Astrocyte (in vitro differentiated cells and primary cell): ENCODE results near the gene ERF. TPM values are rescaled to one million over a fixed set of nuclear protein-coding genes. Genes with fewer than 3 reads are reported as not detected.

ENCODE experiments used
- DNase-seq: peaks from one replicate; pipeline ENCODE4 v3.0.0-alpha.2; 2010; ENCODE audit warnings: low read depth
- FAIRE-seq: peaks from 2 replicates; lab custom pipeline; 2011; peaks lifted over from hg19 to GRCh38; lab: Jason Lieb, UNC
- H2AFZ ChIP-seq: 2 replicates; pipeline ENCODE4 v1.6.0; 2012; ENCODE audit warnings: low read depth, low read length, inconsistent platforms
- H3K27ac ChIP-seq: 2 replicates; pipeline ENCODE4 v1.5.1; 2011; ENCODE audit warnings: low read depth, low read length, inconsistent platforms
- H3K27me3 ChIP-seq: 2 replicates; pipeline ENCODE4 v1.6.0; 2011; ENCODE audit warnings: low read length, inconsistent platforms; ENCODE audit not compliant: insufficient read depth
- H3K36me3 ChIP-seq: 2 replicates; pipeline ENCODE4 v1.5.1; 2011; ENCODE audit warnings: low read length, inconsistent platforms; ENCODE audit not compliant: insufficient read depth
- H3K4me1 ChIP-seq: 2 replicates; pipeline ENCODE4 v1.5.1; 2011; ENCODE audit warnings: low read length, inconsistent platforms; ENCODE audit not compliant: insufficient read depth
- H3K4me2 ChIP-seq: 2 replicates; pipeline ENCODE4 v1.6.0; 2012; ENCODE audit warnings: low read length, inconsistent platforms
- H3K4me3 ChIP-seq: 2 replicates; pipeline ENCODE4 v1.5.1; 2011; ENCODE audit warnings: low read depth, mild to moderate bottlenecking, low read length, inconsistent platforms; ENCODE audit not compliant: insufficient read depth
- H3K79me2 ChIP-seq: 2 replicates; pipeline ENCODE4 v1.6.0; 2012; ENCODE audit warnings: mild to moderate bottlenecking, low read length, inconsistent platforms; ENCODE audit not compliant: insufficient read depth
- H3K9ac ChIP-seq: 2 replicates; pipeline ENCODE4 v1.6.0; 2012; ENCODE audit warnings: mild to moderate bottlenecking, low read length, inconsistent platforms
- H3K9me3 ChIP-seq: 2 replicates; pipeline ENCODE4 v1.5.1; 2012; ENCODE audit warnings: low read depth, mild to moderate bottlenecking, low read length, inconsistent platforms; ENCODE audit not compliant: insufficient read depth
- H4K20me1 ChIP-seq: 2 replicates; pipeline ENCODE4 v1.6.0; 2012; ENCODE audit warnings: low read length, inconsistent platforms; ENCODE audit not compliant: insufficient read depth
- H3K27ac Mint-ChIP-seq: one replicate; pipeline ENCODE4 v1.8.0; 2021; ENCODE audit warnings: mild to moderate bottlenecking, mixed read lengths; ENCODE audit not compliant: unreplicated experiment
- H3K27me3 Mint-ChIP-seq: one replicate; pipeline ENCODE4 v1.8.0; 2021; ENCODE audit warnings: low read depth, mixed read lengths; ENCODE audit not compliant: unreplicated experiment
- H3K36me3 Mint-ChIP-seq: one replicate; pipeline ENCODE4 v1.8.0; 2021; ENCODE audit warnings: low read depth, mixed read lengths; ENCODE audit not compliant: unreplicated experiment
- H3K4me1 Mint-ChIP-seq: one replicate; pipeline ENCODE4 v1.8.0; 2021; ENCODE audit warnings: low read depth, mixed read lengths; ENCODE audit not compliant: unreplicated experiment
- H3K4me3 Mint-ChIP-seq: one replicate; pipeline ENCODE4 v1.8.0; 2021; ENCODE audit warnings: mild to moderate bottlenecking, moderate library complexity, mixed read lengths; ENCODE audit not compliant: unreplicated experiment
- H3K9me3 Mint-ChIP-seq: one replicate; pipeline ENCODE4 v1.8.0; 2021; ENCODE audit warnings: mild to moderate bottlenecking, mixed read lengths; ENCODE audit not compliant: unreplicated experiment
- EZH2 ChIP-seq: IDR thresholded peaks from 2 replicates; pipeline ENCODE4 v1.6.1; 2012; ENCODE audit warnings: mild to moderate bottlenecking, low read length, inconsistent platforms; ENCODE audit not compliant: insufficient read depth
- total RNA-seq: library from RNA; stranded (reverse); gene quantifications from 2 replicates; pipeline ENCODE4 v1.2.1, GENCODE V29; 2021
- TF ChIP-seq, protein P1 (sequence below): IDR thresholded peaks from 2 replicates; pipeline ENCODE4 v1.5.1; 2011; ENCODE audit warnings: low read depth, mild to moderate bottlenecking, inconsistent platforms, low read length, moderate library complexity; ENCODE audit not compliant: insufficient read depth

ERF gene
- total RNA-seq, 1 donor from 2014 or later: 108 TPM

GRCh38 chr19:42270346-42271044 lies 15.6 kb upstream of the ERF start:
- Histone ChIP-seq H3K79me2 (peaks cover 62% of the 10 kb centered on the region), H3K4me1 (peaks cover 30% of the 10 kb centered on the region), H2AFZ (no peak overlapping the region), H3K4me2 (peak overlapping the region; percentile 100), H4K20me1 (peaks cover 16% of the 10 kb centered on the region), H3K9me3 (no peaks in the 10 kb centered on the region), H3K9ac (peak overlapping the region; percentile 95), H3K27ac (peak overlapping the region; percentile 92), H3K4me3 (peak overlapping the region; percentile 86), H3K36me3 (peaks cover 6% of the 10 kb centered on the region), H3K27me3 (no peaks in the 10 kb centered on the region)
- H3K27me3 Mint-ChIP-seq: no peaks in the 10 kb centered on the region
- peak; percentile 39 for FAIRE-seq
- H3K9me3 Mint-ChIP-seq: no peaks in the 10 kb centered on the region
- DNase-seq: peak; percentile 58
- peaks cover 9% of the 10 kb centered on the region for H3K36me3 Mint-ChIP-seq
- H3K4me1 Mint-ChIP-seq: peaks cover 22% of the 10 kb centered on the region
- H3K4me3 Mint-ChIP-seq: peak overlapping the region; percentile 86
- no peak for TF ChIP-seq EZH2
- TF ChIP-seq, protein P1, sequence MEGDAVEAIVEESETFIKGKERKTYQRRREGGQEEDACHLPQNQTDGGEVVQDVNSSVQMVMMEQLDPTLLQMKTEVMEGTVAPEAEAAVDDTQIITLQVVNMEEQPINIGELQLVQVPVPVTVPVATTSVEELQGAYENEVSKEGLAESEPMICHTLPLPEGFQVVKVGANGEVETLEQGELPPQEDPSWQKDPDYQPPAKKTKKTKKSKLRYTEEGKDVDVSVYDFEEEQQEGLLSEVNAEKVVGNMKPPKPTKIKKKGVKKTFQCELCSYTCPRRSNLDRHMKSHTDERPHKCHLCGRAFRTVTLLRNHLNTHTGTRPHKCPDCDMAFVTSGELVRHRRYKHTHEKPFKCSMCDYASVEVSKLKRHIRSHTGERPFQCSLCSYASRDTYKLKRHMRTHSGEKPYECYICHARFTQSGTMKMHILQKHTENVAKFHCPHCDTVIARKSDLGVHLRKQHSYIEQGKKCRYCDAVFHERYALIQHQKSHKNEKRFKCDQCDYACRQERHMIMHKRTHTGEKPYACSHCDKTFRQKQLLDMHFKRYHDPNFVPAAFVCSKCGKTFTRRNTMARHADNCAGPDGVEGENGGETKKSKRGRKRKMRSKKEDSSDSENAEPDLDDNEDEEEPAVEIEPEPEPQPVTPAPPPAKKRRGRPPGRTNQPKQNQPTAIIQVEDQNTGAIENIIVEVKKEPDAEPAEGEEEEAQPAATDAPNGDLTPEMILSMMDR: no peak
- H3K27ac Mint-ChIP-seq: peak overlapping the region; percentile 92

DNA sequence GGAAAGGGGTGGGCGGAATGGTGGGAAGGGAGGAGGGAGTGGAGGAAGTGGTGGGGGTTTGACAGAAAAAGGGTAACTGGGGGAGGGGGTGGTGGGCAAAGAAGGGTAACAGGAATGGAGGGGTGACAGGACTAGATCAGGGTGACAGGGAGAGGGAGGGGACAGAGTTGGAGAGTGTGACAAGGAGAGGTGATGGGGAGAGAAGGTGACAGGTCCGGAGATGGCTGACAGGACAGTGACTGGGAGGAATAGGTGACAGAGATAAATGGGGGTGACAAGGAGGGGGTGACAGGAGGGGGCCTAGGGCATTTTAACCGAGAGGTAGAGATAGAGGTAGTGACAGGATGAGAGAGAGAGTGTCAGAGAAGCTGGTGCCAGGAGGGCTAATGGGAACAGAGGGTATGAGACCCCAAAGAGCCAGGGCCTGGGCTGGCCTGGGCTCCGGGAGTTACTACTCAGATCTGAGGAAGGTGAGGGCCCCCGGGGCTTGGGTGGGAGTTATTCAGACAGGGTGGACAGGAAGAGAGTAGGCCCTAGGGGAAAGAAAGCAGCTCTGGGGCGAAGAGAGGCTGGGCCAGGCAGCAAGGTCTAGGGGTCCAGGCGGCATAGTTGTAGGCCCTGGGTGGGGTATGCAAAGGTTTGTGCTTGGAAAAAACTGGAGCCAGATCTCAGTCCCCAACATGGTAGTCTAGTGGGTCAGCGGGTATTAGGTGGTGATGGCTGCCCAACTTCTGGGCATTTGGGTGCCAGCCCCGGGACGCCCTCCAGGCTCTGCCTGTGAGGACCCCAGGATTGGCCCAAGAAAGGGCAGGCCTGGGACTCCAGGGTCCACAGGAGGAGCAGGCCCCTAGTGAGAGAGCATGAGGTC lies 14.8 kb upstream of the ERF start:
- Mint-ChIP-seq H3K36me3 (peaks cover 4% of the 10 kb centered on the region), H3K4me1 (peaks cover 17% of the 10 kb centered on the region), H3K27me3 (no peaks in the 10 kb centered on the region), H3K9me3 (no peaks in the 10 kb centered on the region), H3K27ac (peak overlapping the region; percentile 92), H3K4me3 (peak overlapping the region; percentile 86)
- no peak for DNase-seq
- Histone ChIP-seq H2AFZ (no peak overlapping the region), H3K4me3 (peak overlapping the region; percentile 86), H3K27ac (peak overlapping the region; percentile 92), H3K27me3 (no peaks in the 10 kb centered on the region), H3K4me2 (peak overlapping the region; percentile 100), H4K20me1 (peaks cover 8% of the 10 kb centered on the region), H3K4me1 (peaks cover 25% of the 10 kb centered on the region), H3K9me3 (no peaks in the 10 kb centered on the region), H3K79me2 (peaks cover 54% of the 10 kb centered on the region), H3K36me3 (peaks cover under 1% of the 10 kb centered on the region), H3K9ac (peak overlapping the region; percentile 95)
- FAIRE-seq: no peak
- TF ChIP-seq, protein P1: no peak
- no peak for TF ChIP-seq EZH2
